HT1080 (cell line): ENCODE data around the gene ITGAE. TPM values are rescaled to one million over a fixed set of nuclear protein-coding genes. Genes with fewer than 3 reads are reported as not detected.

Source experiments
- DNase-seq: peaks from one replicate; pipeline ENCODE4 v3.0.0-alpha.2; 2015; ENCODE audit warnings: low read depth
- total RNA-seq: library from RNA; depleted of rRNA; stranded (reverse); fragments of >200 nt; shearing (Covaris generic); gene quantifications from 2 replicates; pipeline ENCODE4 v1.2.3, GENCODE V29; 2014

Gene ITGAE
- total RNA-seq, 1 experiment from 2014 or later: 26.9 TPM

DNA sequence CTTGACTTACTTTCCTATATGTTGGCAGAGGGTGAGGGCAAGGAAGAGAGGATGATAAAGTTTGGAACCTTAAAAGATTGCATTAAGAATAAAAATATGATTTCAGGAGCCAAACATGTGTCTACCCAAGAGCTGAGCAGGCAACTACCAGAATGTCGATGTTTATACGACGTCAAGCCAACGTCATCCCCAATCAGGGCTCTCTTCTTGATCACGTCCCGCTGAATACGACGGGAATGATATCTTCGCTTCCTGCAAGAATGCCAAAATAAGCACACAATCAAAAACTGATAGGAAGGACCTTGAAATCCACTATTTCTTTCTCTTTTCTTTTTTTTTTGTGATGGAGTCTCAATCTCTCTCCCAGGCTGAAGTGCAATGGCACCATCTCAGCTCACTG is 20.1 kb upstream of the ITGAE start:
- no peak for DNase-seq

DNA sequence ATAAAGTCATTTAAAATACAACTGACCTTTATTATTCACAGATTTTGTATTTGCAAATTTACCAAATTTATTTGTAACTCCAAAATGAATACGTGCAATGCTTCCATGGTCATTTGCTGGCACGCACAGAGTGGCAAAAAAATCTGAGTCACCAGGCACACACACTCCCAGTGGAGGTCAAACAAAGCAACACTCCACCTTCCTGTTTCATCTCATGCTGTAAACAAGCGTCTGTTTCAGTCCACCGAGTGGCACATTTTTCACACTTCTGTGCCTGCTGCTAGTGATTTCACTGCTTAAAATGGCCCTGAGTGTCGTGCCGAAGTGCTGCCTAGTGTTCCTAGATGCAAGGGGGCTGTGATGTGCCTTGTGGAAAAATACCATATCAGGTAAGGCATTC is 17.8 kb upstream of the ITGAE start:
- DNase-seq: no peak

DNA sequence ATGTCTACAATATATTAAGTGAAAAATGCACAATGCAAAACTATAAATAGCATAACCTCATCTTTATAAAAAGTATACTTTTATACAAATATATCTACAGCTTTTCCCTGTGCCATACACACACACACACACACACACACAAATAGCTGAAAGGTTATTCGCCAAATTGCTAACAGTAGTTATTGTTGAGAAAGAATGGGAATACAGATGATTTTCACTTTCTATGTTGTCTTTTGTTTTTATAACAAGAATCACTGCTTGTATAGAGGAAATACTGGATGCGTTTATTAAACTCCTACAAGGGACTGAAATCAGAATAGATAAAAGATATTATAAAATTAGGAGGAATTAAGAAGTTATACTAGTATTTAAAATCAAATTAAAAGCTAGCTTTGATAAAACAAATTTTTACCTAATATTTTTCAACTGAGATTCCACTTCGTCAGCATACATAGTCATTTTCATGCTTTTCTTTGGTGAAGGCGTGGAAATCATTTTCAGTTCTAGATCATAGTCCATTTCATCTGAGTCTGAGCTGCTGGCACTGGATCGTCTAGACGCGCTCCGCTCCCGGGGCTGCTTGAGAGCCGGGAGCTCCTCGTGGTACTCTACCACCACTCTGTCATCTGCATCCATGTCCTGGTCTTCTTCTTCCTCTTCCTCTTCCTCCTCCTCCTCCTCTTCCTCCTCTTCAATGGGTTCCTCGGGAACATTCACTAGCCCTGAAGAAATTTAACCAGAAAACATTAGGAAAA is 17.0 kb upstream of the ITGAE start:
- no peak for DNase-seq

DNA sequence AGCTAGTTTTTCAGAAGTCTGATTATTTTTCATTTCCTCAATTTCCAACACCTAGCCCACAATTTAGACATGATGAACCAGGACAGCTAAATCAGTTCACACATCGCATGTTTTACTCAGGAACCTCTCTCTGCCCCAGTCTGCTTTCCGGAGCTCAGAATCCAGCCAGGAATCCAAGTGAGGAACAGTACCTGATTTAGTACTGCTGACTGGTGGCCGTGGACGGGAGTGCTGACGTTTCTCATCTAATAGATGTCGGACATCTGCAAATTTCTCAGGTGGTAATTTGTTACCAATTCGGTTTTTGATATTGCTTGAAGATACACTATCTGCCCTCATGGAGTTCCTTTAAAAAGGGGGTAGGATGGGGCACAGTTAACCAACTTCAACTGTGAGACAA is 14.9 kb upstream of the ITGAE start:
- no peak for DNase-seq

DNA sequence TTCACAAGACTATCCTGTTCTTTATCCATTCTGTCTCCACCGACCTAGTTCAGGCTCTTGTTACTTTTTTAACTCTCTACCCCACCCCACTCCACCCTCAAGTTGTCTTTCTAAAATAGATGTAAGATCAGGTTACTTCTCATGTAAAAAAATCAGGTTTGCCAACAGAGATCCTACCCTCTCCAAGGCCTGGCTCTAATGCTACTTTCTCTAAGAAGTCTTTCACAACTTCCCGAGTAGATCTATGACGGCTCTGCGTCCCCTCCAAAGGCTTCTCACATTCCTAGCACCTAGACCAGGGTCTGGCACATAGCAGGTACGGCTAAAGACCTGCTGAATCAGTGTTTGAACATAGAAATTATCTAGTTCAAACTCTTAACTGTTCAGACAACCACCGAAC is 14.1 kb upstream of the ITGAE start:
- DNase-seq: no peak

DNA sequence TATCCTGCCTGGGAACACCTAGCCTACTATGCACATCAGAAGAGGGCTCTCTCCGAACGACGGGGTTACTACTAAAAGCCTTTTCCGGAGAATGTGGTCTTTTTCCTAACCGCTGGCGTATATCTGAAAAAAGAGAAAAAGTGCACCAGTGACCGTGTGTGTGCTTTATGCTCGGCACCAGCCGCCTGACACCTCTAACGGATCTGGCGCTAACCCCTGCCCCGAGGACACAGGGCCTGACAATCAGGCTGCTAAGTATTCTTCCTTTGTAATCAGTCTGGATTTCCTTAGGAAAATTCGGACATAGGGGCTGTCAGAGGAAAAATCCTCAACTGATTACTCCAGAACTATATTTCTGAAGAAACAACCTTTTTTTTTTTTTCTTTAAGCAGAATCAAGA is 13.4 kb upstream of the ITGAE start:
- DNase-seq: no peak

DNA sequence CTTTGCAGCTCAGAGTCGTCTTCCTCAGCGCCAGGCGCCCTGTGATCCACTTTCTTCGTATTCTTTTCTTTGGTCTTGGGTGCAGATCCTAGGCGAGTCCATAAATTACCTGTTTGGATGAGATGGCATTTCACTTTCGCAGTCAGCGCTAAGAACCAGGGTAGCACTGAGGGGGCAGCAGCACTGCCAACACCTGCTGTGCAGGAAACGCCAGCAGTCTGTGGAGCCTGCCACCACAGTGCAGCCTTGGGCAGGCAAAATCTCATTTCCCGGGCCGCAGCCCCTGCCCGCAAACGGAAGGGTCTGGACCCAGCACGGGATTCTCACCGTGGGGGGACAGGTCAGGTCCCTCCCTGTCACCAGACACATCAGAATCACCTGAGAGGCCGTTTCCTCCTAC is 12.2 kb upstream of the ITGAE start:
- DNase-seq: no peak

DNA sequence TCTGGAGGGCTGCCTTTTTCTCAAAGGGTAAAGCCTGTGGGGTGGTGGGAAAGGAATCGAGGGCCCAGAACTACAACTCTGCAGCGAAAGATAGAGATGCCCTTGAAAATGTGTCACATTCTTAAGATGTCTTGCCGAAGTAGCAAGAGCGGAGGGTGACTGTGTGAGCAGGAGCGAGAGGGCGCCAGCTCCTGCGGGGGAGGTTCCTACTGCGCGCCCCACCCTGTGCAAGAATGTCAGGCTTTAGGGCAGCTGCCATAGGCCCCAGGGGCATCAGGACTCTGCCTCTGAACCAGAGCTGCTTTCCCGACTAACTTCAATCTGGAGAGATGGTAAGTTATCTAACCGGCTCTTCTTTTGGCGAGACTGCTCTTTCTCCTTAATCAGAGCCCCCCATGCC is 11.8 kb upstream of the ITGAE start:
- no peak for DNase-seq

DNA sequence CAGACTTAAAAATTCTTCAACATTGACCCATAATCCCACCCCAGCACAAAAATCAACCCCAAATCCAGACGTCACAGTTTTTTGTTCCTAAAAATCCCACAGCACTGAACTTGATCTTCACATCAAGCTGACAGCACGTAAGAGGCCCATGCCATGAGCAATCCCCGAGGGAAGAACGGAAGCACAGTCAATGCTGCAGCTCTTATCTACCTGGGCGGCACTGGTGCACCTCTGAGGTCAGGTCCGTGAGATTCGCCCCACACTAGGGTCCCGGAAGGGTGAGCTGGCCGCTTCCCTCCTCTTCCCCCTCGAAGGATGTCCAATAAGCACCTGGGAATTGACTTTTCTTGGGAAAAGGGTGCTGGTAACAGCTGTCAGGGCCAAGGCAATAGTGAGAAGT is 11.3 kb upstream of the ITGAE start:
- no peak for DNase-seq

DNA sequence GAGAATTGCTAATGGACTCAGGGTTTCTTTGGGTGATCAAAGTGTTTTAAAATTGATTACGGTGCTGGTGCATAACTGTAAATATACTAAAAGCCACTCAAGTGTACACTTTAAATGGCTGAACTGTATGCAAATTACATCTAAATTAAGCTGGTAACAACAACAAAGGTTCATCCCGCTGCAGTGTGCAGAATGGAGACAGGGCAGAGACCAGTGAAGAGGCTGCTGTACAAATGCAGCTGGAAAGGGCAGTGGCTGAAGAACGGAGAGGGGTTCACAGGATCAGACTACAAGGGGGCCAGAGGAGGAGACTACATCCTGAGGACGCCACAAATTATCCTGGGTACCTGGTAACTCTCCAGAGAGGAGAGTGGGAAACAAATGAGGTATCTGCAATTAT is 9.0 kb upstream of the ITGAE start:
- no peak for DNase-seq

DNA sequence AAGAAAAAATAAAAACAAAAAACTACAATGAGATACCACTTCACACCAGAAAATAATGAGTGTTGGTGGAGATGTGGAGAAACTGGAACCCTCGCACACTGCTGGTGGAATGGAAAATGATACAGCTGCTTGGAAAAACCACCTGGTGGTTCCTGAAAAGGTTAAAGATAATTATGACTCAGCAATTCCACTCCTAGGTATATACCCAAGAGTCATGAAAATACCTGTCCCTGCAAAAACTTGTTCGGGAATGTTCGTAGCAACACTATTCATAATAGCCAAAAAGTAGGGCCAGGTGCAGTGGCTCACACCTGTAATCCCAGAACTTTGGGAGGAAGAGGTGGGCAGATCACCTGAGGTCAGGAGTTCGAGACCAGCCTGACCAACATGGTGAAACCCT is 8.1 kb upstream of the ITGAE start:
- no peak for DNase-seq

DNA sequence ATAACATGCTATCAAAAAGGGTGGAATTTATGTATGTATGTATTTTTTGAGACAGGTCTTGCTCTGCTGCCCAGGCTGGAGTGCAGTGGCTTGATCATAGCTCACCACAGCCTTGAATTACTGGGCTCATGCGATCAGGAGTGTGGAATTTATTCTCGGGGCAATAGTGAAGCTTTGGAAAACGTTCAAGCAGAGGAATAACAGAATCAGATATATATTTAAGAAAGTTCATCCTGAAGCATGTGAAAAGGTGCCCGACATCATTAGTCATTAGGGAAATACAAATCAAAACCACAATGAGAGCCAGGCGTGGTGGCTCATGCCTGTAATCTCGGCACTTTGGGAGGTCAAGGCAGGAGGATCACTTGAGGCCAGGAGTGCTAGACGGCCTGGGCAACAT is 7.7 kb upstream of the ITGAE start:
- DNase-seq: no peak

DNA sequence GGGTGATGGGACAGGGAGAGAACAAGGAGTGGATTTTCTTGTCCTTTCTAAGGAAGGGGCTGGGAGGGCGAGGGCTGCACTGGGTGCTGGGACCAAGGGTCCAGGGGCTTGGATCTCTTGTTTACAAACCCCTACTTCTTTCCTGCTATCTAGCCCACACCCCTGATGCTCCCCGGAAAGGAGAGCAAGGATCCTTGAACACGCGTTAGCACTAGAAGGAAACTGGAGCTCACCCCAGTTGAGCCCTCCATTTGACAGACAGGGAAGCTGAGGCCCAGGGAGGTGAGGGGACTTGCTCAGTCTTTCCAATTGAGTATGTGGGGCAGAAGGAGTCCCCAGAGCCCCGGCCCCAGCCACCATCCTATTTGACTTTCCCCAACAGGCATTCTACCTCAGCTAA is 4.6 kb upstream of the ITGAE start:
- DNase-seq: no peak

DNA sequence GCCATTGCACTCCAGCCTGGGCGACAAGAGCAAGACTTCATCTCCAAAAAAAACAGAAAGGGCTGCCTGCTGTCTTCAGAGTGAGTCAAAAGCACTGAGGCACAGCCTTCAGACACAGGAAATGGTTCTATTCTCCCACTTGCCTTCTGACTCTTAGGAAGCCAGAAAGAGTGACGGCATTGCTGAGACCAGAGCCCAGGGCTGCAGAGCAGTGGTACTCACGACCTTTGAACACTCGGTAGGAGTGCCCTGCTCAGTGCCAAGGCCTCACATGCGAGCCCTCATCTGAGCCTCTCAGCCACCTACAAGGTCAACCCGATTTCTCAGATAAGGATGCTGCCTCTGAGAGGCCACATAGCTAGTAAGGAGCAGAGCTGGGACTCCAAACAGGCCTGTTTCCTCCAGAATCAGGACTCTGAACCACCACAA is 3.5 kb upstream of the ITGAE start:
- no peak for DNase-seq

DNA sequence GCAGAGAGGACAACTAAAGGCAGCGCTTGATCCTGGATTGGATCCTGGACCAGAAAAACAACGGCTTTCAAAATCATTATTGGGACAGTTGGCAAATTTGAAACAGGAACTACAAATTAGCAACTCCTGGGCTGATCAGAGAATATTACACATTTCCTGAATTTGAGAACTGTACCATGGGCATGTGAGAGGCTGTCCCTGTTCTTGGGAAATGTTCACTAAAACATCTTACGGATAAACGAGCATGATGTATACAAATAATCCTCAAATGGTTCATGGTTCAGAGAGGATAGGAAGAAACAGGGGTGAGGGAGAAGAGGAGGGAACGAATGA is 2.3 kb upstream of the ITGAE start:
- no peak for DNase-seq

DNA sequence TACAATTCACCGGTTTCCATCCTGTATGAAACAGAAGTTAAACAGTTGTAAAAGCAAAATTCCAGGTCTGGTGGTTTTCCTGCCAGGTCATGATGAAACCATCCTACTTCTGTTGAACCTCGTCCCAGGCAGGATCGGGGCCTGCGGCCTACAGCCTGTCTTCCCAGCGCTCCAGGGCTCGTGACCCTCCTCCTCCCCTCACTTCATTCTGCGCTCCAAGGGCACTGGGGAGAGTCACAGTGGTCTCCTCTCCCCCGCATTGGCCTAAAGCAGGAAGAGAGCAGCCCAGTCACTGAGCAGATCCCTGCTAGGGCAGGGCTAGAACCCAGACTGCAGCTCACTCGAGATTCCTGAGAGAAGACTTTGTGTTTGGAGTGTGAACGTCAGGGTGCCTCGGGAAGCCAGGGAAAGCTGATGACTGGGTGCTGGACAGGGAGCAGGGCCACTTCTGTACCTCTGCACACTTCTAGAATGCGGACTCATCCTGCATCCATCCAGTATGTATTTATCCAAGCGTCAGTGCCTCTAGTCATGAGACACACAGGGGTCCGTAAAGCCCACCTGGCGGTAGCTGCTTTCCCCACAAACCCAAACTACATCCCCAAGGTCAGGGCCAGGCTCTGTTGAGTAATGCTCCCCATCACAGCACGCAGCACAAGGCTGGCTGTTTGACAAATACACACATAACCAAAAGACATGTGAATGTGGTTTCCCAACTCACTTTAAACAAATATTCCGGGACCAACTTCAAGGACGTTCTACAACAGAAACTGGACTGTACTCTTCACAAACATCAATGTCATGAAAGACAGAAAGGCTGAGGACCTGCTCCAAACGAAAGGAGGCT is 1.7 kb upstream of the ITGAE start:
- peak; percentile 91 for DNase-seq

DNA sequence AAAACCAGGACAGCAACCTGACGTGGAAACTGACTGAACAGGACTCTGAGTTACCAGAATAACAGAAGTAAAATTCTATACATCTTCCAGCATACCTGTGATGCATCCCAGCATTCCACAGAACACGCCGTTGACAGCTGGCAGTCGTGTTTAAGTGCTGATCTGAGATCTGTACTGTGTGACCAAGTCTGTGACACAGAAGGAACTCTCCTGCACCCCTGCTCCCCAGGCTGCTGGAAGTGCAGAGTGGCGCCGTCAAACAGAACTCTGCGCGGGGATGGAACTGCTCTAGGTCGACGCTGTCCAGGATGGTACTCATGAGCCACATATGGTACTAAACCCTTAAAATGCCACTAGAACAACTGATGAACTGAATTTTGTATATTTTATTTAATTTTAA is 804 bp upstream of the ITGAE start:
- no peak for DNase-seq

DNA sequence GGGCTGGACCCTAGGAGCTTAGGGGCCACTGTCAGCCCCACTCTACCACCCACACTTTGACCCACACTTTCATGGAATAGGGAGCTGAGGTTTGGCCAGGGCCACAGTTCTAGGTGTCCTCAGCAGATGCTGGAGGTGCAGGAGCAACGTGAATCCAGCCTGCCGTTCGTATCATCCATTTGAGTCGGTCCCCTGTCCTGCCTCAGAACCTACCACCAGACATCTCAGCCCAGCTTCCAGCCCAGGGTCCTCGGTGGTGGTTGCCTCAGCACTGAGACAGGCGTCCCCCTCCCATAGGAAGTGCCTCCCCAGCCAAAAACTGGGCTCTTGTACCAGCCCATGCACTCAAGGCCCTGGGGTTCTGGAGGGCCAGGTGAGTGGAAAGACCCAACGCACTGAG is 359 bp upstream of the ITGAE start:
- DNase-seq: no peak

DNA sequence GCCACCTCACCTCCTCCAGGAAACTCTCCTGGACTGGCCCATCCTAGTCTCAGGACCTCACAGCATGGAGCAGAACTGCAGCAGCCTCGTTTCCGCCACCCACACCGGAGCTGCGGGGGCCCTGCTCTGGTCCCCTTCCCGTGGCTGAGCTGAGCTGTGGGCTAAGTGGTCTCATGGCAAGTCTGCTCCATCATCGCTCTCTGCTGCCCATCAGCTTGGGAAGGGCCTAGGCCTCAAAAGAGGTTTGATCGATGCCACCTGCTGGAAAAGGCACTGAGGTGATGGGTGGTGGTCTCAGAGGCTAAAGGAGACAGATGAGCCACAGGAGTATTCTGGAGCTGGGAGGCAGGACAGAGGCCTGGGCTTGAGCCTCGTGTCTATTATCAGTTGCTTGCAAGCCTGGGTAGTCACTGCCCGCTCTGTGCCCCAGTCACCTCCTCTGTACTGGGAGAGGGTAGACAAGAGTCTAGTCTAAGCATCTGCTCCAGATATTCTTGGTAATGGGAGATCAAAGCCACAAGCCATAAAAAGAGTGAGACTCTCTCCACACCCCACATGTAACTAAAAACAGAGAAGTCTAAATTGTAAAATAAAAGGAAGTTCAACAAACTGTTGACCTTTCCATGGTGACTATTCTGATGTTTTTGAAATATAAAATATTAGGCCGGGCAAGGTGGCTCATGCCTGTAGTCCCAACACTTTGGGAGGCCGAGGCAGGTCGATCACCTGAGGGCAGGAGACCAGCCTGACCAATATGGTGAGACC is 1.6 kb downstream of the ITGAE start:
- no peak for DNase-seq

DNA sequence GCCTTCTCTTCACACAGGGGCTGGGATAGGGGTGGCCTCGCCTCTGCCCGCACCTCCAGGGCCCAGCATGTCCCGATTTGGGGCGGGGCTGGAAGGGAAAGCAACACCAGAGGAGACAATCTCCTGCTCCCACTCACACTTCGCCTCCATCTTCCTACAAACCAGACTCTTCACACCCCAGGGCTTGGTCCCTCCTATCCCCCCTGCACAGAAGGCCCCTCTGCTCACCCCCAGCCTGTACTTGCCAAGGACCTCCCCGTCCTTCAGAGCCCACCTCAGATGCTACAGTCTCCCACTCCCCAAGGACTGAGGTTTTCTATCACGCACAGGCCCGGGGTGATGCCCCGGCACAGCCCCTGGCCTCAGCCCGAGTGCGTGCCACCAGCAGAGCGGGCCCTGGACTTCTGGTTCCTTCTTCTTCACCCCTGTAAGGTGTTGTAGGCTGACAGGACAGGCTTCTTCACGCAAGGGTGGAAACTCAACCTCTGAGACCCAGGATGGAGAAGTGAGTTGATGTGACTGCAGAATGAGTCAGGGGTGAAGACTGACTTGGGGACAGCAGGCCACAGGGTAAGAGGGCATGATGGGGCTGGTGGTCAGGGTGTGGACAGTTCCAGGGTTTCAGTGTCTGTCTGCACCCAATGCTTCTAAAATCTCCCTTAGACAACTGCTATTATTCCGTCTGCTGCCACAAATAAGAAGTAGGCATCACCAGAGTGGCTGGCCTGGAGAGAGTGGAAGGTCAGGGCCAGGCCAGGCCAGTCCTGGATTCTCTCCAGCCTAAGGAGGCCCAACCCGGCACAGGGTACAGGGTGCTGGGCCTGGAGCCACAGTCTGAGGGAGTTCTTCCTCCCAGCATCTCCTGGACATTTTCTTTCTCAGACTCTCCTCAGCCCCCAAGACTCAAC is 2.5 kb downstream of the ITGAE start:
- DNase-seq: no peak

DNA sequence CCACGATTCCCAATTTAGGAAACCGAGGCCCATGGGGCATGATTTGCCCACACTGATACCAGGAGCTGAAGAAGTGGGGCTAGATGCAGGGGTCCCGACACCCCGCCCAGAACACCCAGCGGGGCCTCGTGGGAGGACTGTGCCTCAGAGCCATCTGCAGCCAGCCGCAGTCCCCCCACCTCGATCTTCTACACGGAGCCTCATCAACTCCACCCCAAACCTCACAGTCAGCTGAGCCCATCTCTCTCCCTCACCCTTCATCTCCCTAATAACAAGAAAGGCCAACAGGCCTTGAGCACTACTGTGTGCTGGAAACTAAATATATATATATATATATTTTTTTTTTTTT is 4.2 kb downstream of the ITGAE start:
- no peak for DNase-seq
